AG09319 (cell line): Measurements from ENCODE around the gene GBGT1.
A peak's percentile ranks its signal among the peaks of the same experiment; 100 is the strongest.

Experiments used
- DNase-seq: peaks from one replicate; pipeline ENCODE4 v3.0.0-alpha.2; 2010; ENCODE audit warnings: low read depth; ENCODE audit errors: extremely low read depth
- TF ChIP-seq, protein P1 (sequence below): IDR thresholded peaks from 2 replicates; pipeline ENCODE4 v1.5.1; 2011; ENCODE audit warnings: low read depth, mild to moderate bottlenecking, inconsistent platforms, low read length, moderate library complexity

The GBGT1 gene

DNA sequence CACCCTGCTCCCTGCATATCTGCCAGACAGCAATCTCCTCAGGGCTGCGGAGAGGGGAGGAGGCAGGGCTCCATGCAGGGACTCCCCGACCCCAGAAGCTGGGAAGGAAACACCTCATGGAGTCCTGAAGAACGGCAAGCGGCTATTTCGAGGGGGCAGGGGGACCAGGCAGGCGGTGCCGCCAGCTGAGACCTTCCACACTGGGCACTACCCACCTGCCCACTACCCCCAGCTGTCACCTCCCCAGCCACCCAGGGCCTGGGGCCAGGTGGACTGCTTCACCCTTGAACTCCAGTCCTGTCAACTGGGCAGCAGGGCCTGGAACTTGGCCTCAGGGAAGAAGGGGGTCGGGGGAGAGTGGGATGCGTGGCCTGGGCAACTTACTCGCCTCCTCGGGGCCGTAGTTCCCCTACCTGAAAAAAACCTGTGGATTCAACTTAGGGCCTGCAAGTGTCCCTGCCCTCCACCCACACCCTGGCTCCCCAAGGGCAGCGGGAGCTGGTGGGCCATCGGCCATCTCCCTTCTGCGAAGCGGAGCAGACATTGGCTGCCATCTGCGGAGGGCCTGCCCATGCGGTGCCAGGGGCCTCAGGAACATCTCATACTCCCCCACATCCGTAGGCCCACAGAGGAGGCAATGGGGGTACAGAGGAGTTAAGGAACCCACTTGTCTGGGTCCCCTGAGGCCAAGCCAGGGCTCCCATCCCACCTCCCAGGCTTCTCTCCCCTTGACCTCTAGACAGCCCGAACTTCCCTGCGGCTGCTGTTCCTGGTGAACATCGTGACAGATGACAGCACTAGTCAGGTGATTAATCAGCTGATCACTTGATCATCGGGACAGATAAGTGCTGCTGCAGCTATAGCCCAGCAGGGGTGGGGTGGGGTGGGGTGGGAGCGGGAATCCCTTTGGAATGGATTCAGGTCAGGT, 24.2 kb downstream of the GBGT1 start:
- no peak for DNase-seq
- TF ChIP-seq, protein P1, sequence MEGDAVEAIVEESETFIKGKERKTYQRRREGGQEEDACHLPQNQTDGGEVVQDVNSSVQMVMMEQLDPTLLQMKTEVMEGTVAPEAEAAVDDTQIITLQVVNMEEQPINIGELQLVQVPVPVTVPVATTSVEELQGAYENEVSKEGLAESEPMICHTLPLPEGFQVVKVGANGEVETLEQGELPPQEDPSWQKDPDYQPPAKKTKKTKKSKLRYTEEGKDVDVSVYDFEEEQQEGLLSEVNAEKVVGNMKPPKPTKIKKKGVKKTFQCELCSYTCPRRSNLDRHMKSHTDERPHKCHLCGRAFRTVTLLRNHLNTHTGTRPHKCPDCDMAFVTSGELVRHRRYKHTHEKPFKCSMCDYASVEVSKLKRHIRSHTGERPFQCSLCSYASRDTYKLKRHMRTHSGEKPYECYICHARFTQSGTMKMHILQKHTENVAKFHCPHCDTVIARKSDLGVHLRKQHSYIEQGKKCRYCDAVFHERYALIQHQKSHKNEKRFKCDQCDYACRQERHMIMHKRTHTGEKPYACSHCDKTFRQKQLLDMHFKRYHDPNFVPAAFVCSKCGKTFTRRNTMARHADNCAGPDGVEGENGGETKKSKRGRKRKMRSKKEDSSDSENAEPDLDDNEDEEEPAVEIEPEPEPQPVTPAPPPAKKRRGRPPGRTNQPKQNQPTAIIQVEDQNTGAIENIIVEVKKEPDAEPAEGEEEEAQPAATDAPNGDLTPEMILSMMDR = no peak

DNA sequence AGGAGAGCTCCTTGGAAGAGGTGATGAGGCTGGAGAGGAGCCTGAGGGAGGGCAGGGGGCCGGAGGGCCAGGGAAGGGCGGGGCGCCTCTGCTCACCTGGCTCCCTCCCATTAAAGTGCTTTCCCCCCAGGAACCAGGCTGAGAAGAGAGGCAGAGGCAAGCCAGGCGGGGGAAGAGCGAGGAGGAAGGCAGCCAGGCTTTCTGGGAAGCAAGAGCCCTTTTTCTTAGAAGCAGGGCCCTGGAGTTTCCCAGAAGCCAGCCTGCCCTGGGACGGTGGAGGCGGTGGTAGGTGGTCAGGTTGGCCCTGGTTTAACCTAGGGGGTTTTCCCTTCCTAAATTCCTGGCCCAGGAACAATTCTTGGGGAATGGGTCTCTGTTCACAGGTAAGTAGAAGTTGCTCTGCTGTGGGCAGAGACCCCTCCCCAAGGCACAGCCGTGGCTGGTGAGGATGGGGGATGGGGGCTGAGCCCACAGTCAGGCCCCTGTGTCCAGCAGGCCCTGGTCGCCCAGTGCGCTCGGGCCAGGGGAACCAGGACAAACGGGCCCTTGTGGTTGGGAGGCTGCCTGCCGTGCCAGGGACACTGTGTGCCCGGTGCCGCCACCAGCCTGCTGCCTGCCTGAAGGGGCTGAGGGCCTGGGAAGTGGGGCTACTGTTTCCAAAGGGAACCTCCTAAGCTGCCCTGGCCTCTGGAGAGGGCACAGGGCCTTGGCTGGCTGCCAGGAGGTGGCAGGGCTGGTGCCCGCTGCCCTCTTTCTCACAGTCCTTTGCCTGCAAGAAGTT, 26.1 kb downstream of the GBGT1 start:
- no peak for DNase-seq
- TF ChIP-seq, protein P1 = no peak

DNA sequence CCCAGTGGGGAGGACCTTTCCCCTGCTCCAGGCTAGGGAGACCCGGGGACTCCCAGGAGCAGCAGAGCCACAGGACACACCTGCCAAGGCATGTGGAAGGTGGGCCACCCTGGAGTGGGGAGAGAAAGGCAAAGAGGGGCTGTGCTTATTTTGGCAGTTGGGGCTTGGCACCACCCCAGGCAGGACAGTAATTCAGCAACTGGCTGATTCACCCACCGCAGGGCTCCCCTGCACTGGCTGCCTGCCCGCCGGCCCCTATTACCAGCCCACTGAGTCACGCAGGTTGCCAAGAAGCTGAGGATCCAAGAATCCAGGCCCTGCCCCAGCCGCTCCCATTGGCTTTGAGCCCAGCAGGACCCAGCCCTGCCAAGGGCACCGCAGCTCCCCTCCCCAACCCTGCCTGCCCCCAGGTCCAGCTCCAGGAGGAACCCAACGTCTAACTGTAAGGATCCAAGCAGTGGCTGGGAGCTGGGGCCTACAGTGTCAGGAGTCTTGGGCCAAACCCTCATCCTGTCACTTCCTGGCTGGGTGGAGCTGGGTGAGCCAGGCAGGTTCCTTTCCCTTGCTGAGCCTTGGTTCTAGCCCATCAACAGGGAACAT, 28.5 kb downstream of the GBGT1 start:
- TF ChIP-seq, protein P1 = no peak
- DNase-seq = no peak

DNA sequence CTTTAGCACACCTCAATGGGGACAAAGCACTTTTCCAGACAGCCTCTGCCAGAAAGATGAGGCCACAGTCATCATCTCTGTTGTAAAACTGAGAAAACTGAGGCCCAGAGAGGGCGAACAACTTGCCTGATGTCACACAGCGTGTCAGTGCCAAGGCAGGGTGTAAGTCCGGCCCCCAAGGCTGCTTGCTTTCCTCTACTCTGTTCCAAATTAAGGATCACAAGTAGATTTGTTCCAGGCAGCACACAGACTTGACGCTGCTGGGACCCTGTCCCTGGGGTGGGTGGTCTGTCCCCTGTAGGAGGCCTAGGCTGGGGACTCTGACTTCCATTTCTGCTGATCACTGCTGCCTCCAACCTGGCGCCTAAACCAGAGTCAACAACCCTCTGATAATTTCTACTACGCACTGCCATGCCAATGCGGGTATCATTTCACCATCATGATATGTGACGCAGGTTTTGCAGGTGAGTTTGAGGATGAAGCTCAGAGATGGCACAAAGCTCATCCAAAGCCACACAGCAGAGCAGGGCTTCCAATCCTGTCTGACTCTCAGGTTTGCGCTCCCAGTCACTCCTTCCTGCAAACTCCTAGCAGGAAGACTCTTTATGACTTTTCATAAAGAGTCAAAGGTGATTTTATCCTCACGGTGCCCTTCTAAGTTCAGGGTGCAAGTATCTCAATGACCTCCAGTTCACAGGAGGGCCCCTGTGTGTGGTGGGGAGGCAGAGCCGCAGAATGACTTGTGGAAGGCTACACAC, 29.1 kb downstream of the GBGT1 start:
- DNase-seq = no peak
- TF ChIP-seq, protein P1 = no peak

DNA sequence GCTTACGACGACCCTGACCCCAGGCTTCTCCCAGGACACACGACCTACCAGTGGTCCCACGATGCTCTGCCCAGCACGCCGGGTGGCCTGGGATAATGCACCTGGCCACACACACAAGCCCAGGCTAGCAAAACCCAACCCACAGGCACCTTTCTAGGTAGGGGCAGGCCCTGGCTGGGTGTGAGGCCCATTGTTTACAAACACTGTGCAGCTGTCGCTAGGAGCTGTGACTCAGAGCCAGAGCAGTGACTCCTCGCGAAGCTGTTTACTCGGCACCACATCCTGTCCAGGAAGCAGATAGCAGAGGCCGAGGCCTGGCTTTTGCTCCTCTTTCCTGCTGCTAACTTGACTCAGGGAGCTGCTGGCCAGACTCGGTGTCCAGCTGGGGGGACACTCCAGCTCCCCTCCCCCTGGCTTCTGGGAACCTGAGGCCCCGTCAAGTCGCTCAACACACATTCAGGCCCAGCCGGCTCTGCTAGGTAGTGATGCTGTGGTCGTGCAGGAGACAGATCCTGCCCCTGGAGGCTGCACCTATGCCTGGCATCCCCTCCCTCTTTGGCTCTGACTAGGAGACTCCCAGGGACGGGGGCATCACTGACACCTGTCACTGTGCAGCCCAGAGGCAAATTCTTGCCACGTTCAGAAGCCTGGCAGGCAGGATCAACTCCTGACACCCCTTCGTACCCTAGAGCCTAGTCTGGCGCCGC, 29.9 kb downstream of the GBGT1 start:
- TF ChIP-seq, protein P1 = no peak
- DNase-seq = peak; percentile 83

DNA sequence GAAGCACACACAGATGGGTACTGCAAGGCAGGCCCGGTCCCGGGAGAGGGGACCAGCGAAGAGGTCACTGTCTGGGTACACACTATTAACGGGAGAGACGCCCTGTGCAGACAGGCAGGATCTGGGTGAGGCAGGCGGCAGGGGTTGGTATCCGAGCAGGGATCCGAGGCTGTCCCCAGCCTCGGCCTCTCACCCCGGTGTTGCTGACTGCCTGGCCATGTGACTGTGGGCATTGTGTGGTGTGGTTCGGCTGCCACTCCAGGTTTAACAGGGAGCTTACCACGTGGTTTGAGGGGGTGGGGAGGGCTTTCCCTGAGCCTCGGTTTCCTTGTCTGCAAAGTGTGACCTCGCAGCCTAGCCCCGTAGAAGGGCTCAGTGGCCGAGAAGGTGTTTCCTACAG, 31.5 kb downstream of the GBGT1 start:
- TF ChIP-seq, protein P1 = no peak
- no peak for DNase-seq
